SK-N-DZ (cell line): ENCODE results near the gene PLXNC1.
"Not testable (repeated sequence)": the region's sequence is repeated elsewhere in the genome, so short reads cannot be mapped to it uniquely, and the experiment has no call there.

Experiments used
- DNase-seq: peaks from one replicate; pipeline ENCODE4 v3.0.0-alpha.2; 2015; ENCODE audit warnings: low spot score

The PLXNC1 gene

DNA sequence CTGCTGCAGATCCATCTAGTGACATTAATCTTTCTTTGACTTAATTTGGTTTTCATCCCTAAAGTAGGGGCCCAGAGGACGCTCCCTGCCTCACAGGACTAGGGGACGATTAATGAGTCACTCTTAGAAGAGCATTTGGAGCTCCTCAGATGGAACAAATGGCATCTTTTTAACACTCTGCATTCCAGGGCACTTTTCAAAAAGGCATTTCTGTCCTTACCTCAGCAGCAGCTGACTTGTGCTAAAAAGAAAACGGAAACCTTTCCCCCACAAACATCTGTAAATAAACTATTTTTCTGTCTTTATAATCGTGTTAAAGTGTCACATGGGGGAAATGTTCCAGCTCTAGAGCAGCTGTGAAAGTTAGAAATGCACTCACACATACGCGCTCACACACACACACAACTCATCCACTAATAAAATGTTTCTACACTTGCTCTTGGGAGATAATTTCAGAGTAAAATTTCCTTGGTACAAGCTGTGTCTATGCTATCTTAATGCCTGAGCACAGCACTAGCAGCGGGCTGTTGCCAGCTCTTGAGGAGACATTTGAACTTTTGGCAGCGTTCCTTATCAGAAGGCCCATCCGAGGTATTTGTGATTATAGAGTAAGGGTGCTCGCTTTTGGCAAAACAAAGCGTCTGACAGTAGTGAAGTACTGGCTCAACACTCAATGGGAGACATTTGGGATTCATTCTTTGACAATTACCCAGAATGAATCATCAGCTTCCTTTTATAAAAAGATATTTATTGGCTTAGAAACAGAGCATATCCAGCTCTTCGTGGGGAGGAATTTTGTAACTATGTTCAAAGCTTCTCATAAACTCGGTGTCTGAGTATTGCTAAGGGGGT lies 141.3 kb downstream of the PLXNC1 start:
- peak; percentile 64 for DNase-seq

DNA sequence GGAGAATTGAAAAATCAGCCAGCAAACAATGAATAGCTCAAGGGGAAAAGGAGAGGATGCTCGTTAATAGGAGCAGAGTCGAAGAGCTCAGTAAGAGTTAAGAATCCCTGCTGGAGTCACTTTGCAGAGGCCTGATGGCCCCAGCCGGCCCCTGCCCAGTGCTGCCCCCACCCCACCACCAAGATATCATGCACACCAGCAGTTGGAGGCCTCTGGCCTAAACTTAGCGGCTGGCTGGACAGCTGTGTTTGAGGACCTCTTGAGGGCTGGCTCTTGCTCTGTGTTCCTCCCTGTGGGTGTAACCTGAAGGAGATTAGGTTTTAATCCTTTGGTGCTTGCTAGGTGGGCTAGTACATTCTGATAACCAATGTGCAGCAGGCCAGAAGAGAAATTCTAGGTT lies 142.0 kb downstream of the PLXNC1 start:
- DNase-seq = peak; percentile 11

GRCh38 chr12:94297096-94297699 lies 148.8 kb downstream of the PLXNC1 start:
- DNase-seq = no peak

- DNase-seq = no peak
Measured at GRCh38 chr12:94297876-94298505, 149.6 kb downstream of the PLXNC1 start.

DNA sequence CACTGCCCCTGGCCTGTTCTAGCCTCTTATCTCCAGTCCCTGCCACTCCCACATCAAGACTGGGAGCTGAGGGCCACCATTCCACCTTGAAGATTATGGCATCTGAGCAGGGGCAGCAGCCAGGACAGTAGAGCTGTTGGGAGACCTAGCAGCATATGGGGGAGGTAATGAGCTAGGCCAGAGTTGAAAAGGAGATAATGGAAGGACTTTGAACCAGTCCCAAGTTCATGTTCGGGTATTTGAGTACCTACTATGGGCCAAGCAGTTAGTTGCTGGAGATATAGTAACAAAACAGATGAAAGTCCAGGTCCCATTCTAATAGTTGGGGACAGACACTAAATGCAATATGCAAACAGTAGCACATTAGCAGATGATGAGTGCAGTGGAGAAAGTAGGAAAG lies 151.5 kb downstream of the PLXNC1 start:
- no peak for DNase-seq

- DNase-seq = no peak
Measured at GRCh38 chr12:94304012-94304411, 155.6 kb downstream of the PLXNC1 start.

GRCh38 chr12:94304566-94305061 lies 156.2 kb downstream of the PLXNC1 start:
- no peak for DNase-seq

DNA sequence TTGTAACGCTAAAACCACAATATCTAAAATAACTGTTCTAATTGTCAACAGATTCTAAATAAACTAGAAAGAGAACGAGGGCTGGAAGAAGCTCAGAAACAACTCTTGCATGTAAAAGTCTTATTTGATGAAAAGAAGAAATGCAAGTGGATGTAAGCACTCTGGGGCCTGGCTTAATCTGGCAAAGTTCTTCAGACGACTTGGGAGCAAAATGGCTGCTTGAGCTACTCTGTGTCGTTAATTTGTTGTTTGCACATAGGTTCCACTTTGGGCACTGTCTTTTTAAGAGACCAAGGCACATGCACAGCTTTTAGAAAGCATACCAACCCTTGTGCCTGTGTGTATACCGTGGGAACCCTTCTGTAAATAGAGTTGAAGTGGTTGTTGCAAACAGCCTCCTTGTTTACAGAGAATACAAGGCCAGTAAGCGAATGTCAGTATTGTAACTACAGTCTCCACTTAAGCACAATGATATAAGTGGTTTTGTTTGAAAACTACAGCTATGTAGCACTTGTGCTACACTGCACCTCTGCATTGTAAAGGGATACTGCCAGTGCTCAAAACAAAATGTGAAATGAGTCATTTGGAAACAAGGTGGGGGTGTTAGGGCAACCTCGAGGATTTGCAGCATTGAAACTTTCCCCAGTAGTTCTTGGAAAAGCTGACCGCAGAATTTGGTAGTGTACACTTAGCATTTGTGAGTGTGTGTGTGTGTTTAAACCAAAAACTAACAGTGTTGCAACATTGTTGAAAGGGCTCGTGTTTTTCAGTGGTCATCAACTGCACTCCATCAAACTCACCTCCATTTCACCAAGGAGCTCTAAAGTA lies 157.0 kb downstream of the PLXNC1 start:
- no peak for DNase-seq

- DNase-seq = no peak
Measured at GRCh38 chr12:94308612-94309011, 160.2 kb downstream of the PLXNC1 start.

DNA sequence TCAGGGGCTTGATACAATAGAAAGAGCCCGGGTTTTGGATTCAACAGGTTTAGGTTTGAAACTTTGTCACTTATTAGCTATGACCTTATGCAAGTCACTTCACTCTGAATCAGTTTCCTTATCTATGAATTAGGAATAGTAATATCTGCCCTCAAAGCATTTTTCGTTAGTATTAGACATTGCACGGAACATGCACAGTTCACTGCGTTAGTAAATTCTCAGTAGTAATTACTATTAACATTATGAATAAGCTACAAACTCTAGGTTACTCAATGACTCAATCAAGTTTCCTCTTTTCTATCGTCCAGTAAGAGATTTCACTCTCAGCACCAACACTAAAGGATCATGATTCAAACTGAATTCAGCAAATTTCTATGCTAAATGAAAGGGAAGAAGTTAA lies 161.0 kb downstream of the PLXNC1 start:
- no peak for DNase-seq

GRCh38 chr12:94312378-94312777 lies 164.0 kb downstream of the PLXNC1 start:
- no peak for DNase-seq

DNA sequence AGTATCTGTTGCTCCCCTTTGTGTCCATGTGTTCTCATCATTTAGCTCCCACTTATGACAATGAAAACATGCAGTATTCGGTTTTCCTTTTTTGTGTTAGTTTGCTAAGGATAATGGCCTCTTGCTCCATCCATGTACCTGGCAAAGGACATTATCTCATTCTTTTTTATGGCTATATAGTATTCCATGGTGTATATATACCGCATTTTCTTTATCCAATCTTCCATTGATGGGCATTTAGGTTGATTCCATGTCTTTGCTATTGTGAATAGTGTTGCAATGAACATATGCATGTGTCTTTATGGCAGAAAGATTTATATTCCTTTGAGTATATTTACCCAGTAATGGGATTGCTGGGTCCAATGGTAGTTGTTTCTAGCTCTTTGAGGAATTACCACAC lies 168.2 kb downstream of the PLXNC1 start:
- not testable (repeated sequence) for DNase-seq

DNA sequence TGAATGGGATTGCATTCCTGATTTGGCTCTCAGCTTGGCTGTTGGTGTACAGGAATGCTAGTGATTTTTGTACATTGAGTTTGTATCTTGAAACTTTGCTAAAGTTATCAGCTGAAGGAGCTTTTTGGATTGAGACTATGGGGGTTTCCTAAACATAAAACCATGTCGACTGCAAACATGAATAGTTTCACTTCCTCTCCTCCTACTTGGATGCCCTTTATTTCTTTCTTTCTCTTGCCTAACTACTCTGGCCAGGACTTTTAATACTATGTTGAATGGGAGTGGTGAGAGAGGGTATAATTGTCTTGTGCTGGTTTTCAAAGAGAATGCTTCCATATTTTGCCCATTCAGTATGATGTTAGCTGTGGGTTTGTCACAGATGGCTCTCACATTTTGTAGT lies 169.8 kb downstream of the PLXNC1 start:
- DNase-seq = no peak

DNA sequence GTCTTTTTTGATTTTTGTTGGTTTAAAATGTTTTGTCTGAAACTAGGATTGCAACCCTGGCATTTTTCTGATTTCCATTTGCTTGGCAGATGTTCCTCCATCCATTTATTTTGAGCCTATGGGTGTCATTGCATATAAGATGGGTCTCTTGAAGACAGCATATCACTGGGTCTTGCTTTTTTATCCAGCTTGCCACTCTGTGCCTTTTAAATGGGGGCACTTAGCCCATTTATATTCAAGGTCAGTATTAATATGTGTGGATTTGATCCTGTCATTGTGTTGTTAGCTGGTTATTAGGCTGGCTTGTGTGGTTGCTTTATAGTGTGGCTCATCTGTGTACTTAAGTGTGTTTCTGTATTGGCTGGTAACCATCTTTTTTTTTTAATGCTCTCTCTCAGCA lies 171.7 kb downstream of the PLXNC1 start:
- DNase-seq = no peak

GRCh38 chr12:94322346-94322745 lies 174.0 kb downstream of the PLXNC1 start:
- DNase-seq = no peak

GRCh38 chr12:94326234-94326633 lies 177.9 kb downstream of the PLXNC1 start:
- DNase-seq = no peak

DNA sequence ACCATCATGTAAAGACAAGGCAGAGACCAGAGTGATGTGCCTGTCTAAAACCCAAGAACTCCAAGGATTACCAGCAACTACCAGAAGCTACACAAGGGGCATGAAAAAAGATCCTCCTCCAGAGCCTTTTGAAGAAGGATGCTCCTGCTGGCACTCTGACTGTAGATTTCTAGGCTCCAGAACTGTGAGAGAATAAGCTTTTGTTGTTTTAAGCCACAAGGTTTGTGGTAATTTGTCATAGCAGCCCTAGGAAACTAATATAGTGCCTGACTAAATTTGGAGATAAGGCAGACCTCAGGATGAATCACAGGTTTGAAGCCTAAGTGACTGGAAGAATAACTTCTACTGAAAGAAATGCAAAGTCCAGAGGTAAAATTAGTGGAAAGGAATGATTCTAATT lies 178.3 kb downstream of the PLXNC1 start:
- no peak for DNase-seq

DNA sequence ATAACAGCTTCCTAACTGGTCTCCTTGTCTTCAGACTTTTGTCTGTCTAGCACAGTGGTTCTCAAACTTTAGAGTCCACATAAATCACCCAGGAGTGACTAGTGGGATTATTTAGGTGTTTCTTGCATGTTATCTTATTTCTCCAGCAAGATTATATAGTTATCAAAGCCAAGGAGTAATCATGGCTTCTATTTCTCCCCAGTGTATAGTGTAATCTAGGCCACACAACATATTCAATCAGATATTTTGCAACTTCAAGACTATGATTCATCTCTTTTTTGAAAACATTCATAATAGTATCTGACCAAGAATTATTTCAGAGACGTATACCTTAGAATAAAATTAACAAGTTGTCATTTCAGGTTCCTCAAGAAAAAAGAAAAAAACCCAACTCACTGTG lies 179.4 kb downstream of the PLXNC1 start:
- DNase-seq = no peak

DNA sequence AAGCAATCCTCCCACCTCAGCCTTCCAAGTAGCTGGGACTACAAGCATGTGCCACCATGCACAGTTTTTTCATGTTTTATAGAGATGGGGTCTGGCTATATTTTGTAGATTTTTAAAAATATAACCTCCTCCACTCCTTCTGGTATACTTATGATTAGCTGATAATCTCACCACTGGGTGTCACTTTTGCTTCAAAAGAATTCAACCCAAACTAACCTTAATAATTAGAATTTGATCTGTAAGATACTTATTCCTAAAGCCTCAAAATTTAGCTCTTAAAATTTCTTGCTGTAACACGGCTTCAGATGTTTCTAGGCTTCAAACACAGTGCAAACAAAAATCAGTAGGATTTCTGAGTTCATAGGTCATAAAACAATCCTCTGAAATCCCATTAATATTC lies 181.0 kb downstream of the PLXNC1 start:
- DNase-seq = no peak

- DNase-seq = no peak
Measured at GRCh38 chr12:94333396-94333795, 185.0 kb downstream of the PLXNC1 start.

GRCh38 chr12:94336211-94336925 lies 188.0 kb downstream of the PLXNC1 start:
- no peak for DNase-seq
